Fibroblast of mammary gland (primary cell): ENCODE results near the gene TMEM62.

Experiments
- DNase-seq: peaks from one replicate; pipeline ENCODE4 v3.0.0-alpha.2; 2010; ENCODE audit warnings: low read depth
- H3K4me3 ChIP-seq: 2 replicates; pipeline ENCODE4 v1.5.1; 2011; ENCODE audit warnings: low read depth, mild to moderate bottlenecking, low read length, moderate library complexity; ENCODE audit not compliant: control insufficient read depth
- CTCF ChIP-seq: conservative IDR thresholded peaks from 2 replicates; pipeline ENCODE4 v1.5.1; 2011; ENCODE audit warnings: low read depth, low read length, inconsistent platforms; ENCODE audit not compliant: control insufficient read depth, insufficient read depth

TMEM62 gene

GRCh38 chr15:43095243-43095642 is 38.1 kb upstream of the TMEM62 start:
- DNase-seq: peak; percentile 5
- TF ChIP-seq CTCF: no peak
- H3K4me3 ChIP-seq: no peak overlapping the region

- H3K4me3 ChIP-seq: no peak overlapping the region
- no peak for TF ChIP-seq CTCF
- peak; percentile 45 for DNase-seq
Observed at GRCh38 chr15:43095708-43096347, 37.6 kb upstream of the TMEM62 start.

GRCh38 chr15:43096411-43096810 is 37.0 kb upstream of the TMEM62 start:
- no peak overlapping the region for H3K4me3 ChIP-seq
- no peak for TF ChIP-seq CTCF
- DNase-seq: no peak

GRCh38 chr15:43099105-43099845 is 34.1 kb upstream of the TMEM62 start:
- TF ChIP-seq CTCF: no peak
- H3K4me3 ChIP-seq: no peak overlapping the region

GRCh38 chr15:43100971-43101370 is 32.4 kb upstream of the TMEM62 start:
- DNase-seq: no peak

More at GRCh38 chr15:43099105-43099845, 34.1 kb upstream of the TMEM62 start:
- DNase-seq: no peak

GRCh38 chr15:43102187-43102586 is 31.2 kb upstream of the TMEM62 start:
- DNase-seq: peak; percentile 5
- no peak overlapping the region for H3K4me3 ChIP-seq
- no peak for TF ChIP-seq CTCF

More at GRCh38 chr15:43100971-43101370, 32.4 kb upstream of the TMEM62 start:
- no peak overlapping the region for H3K4me3 ChIP-seq
- TF ChIP-seq CTCF: no peak
